Heart right ventricle (tissue), 16 donors: ENCODE data around the gene CFAP61. TPM values are rescaled to one million over a fixed set of nuclear protein-coding genes. Genes with fewer than 3 reads are reported as not detected.

Experiments used
- ATAC-seq, 8 donors: fragments of 200-7000 bp; cut with Tn5 transposase; one replicate each; pipeline ENCODE4 v1.9.1; 2020; ENCODE audit warnings: mild to moderate bottlenecking in 8 of 8, moderate library complexity in 8 of 8, moderate number of reproducible peaks in 1 of 8
- DNase-seq, 2 donors: peaks; one replicate each; pipeline ENCODE4 v3.0.0-alpha.2; 2020
- H3K27ac ChIP-seq, 10 donors: fragments of 200-600 bp; sonication (generic) in 2 of 10; one replicate each; pipeline versions ENCODE4 v1.5.0 to v1.8.0; 2020 to 2022; ENCODE audit warnings: mild to moderate bottlenecking in 3 of 10
- H3K27me3 ChIP-seq, 7 donors: fragments of 200-600 bp; one replicate each; pipeline ENCODE4 v1.8.0; 2021 to 2022; ENCODE audit warnings: mild to moderate bottlenecking in 2 of 7
- H3K36me3 ChIP-seq, 9 donors: fragments of 200-600 bp; sonication (generic) in 1 of 9; one replicate each; pipeline versions ENCODE4 v1.5.0 to v1.8.0; 2020 to 2022; ENCODE audit warnings: mild to moderate bottlenecking in 2 of 9
- H3K4me1 ChIP-seq, 9 donors: fragments of 200-600 bp; sonication (generic) in 1 of 9; one replicate each; pipeline versions ENCODE4 v1.5.0 to v1.8.0; 2020 to 2022; ENCODE audit warnings: mild to moderate bottlenecking in 4 of 9
- H3K4me3 ChIP-seq, 10 donors: fragments of 200-600 bp; sonication (generic) in 2 of 10; one replicate each; pipeline versions ENCODE4 v1.5.0 to v1.8.0; 2020 to 2022; ENCODE audit warnings: mild to moderate bottlenecking in 7 of 10, moderate library complexity in 2 of 10
- H3K9me3 ChIP-seq, 11 donors: fragments of 200-600 bp in 10 of 11; sonication (generic) in 2 of 11; one replicate each; pipeline versions ENCODE4 v1.5.0 to v1.8.0; 2013 to 2022; ENCODE audit warnings: mild to moderate bottlenecking in 2 of 11, control low read depth in 1 of 11, moderate library complexity in 1 of 11
- WGBS, 2 donors: extraction: QIAGEN DNeasy Blood & Tissue Kit; methylation state at CpG; one replicate each; pipeline ENCODE4 v1.1.7; 2013; ENCODE audit warnings: inconsistent platforms in 1 of 2; 5-methylcytosine and 5-hydroxymethylcytosine counted together
- intact Hi-C, 10 donors: fragments of 100-400 bp; cut with DNase I; formaldehyde crosslinking; loops; one replicate each; pipeline versions ENCODE4 v1.11.1 to v1.14.2; 2022
- polyA plus RNA-seq, 2 donors: library from polyadenylated mRNA; stranded (reverse); fragments of 200-250 nt; gene quantifications; one replicate each; pipeline ENCODE4 v1.2.3, GENCODE V29; 2013
- total RNA-seq, 10 donors: library from RNA; stranded (reverse); fragmentation: NEBNext Ultra II Directional in 3 of 10; extraction: Animal tissue kit (Norgen Biotek cat#: 25700) in 3 of 10; gene quantifications; one replicate each; pipeline versions ENCODE4 v1.2.1 to v1.2.4, GENCODE V29; 2021 to 2023
- TF ChIP-seq, protein P1 (sequence below), 9 donors: fragments of 200-600 bp; sonication (generic) in 2 of 9; IDR thresholded peaks; one replicate each; pipeline versions ENCODE4 v1.5.0 to v1.8.0; 2021 to 2022; ENCODE audit warnings: antibody characterized with exemption in 9 of 9, mild to moderate bottlenecking in 5 of 9, moderate library complexity in 1 of 9
- donor health status: Arrhythmogenic right ventricular cardiomyopathy.
- donor health status: ischemic (EF 13 %, LVEDD 7.1; RV severe dilation, severe dysfunction).
- donor health status: healthy with polysubstance abuse.
- donor health status: DM: no; HTN: yes; CAD: no.
- donor health status: DM: no; HTN: no; CAD: no.
- donor health status: ischemic (EF 25% LVEDD 6.9; RV normal size, moderate dysfunction).
- donor health status: ischemic (EF 25% LVEDD 5.7; RV mildly dilated, moderate dysfunction).
- donor health status: healthy.
- donor health status: DM: yes; HTN: yes; CAD: no.
- donor health status: Ischemic cardiomyopathy.
- donor health status: ischemic (EF 35%, LVEDD 5.7; RV mildly dilated, moderate dysfunction).
- donor health status: nonischemic (EF 11% LVEDD 7.7; RV severe dilation, severe dysfunction).
- donor health status: DM: yes; HTN: yes; CAD: no.
- donor health status: PGD.
- donor health status: ischemic (EF 29% LVEDD 5.4; RV normal size, mild dysfunction).
- donor health status: nonischemic (EF 23%, LVEDD 6.1; RV moderate dilation, normal function).

CFAP61 gene
- total and polyA plus RNA-seq, 12 donors = 8.2 to 140 (median 60.6) TPM

DNA sequence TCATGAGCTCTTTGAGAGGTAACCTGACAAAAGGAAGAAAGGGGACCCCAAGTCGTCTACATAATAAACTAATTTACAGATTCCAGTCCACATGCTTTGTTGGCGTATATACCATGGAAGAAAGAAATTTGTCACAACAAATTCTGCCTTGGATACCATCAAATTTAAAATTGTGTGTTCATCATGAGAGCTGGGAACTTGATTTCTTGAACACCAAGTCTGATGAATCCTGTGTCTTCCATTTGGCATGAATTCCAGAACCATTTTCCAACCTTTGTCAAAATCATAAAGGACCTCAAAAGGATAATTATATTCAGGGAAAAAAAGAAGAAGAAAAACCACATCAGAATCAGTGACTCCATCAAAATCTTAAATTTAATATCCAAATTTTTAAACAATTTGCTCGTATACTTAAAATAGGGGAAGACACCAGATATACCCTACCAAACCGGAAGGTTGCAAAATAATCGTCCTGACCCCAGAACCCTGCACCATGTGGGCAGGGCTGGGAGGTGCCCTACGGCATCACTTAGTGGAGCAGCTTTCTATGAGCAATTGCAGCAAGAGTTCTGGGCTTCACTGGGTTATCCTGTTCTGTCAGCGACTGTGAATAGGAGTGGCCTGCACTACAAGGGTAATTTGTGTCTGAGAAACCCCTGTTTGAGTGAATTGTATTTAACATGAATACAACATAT, 241.5 kb downstream of the CFAP61 start:
- ATAC-seq = no peak
- Histone ChIP-seq H3K4me1 (no peaks in the 10 kb centered on the region), H3K27ac (no peak overlapping the region), H3K4me3 (no peak overlapping the region), H3K9me3 (no peaks in the 10 kb centered on the region), H3K36me3 (peaks cover 0 to 12% (median 0%) of the 10 kb centered on the region in 9 donors), H3K27me3 (no peaks in the 10 kb centered on the region)
- no peak for DNase-seq
- WGBS, 2 donors = 79 to 85% methylated on average over 7 of the region's 7 CpGs
- intact Hi-C loops = no loop called here
- TF ChIP-seq, protein P1, sequence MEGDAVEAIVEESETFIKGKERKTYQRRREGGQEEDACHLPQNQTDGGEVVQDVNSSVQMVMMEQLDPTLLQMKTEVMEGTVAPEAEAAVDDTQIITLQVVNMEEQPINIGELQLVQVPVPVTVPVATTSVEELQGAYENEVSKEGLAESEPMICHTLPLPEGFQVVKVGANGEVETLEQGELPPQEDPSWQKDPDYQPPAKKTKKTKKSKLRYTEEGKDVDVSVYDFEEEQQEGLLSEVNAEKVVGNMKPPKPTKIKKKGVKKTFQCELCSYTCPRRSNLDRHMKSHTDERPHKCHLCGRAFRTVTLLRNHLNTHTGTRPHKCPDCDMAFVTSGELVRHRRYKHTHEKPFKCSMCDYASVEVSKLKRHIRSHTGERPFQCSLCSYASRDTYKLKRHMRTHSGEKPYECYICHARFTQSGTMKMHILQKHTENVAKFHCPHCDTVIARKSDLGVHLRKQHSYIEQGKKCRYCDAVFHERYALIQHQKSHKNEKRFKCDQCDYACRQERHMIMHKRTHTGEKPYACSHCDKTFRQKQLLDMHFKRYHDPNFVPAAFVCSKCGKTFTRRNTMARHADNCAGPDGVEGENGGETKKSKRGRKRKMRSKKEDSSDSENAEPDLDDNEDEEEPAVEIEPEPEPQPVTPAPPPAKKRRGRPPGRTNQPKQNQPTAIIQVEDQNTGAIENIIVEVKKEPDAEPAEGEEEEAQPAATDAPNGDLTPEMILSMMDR (IDR thresholded peaks at IDR 0.05) = no peak

DNA sequence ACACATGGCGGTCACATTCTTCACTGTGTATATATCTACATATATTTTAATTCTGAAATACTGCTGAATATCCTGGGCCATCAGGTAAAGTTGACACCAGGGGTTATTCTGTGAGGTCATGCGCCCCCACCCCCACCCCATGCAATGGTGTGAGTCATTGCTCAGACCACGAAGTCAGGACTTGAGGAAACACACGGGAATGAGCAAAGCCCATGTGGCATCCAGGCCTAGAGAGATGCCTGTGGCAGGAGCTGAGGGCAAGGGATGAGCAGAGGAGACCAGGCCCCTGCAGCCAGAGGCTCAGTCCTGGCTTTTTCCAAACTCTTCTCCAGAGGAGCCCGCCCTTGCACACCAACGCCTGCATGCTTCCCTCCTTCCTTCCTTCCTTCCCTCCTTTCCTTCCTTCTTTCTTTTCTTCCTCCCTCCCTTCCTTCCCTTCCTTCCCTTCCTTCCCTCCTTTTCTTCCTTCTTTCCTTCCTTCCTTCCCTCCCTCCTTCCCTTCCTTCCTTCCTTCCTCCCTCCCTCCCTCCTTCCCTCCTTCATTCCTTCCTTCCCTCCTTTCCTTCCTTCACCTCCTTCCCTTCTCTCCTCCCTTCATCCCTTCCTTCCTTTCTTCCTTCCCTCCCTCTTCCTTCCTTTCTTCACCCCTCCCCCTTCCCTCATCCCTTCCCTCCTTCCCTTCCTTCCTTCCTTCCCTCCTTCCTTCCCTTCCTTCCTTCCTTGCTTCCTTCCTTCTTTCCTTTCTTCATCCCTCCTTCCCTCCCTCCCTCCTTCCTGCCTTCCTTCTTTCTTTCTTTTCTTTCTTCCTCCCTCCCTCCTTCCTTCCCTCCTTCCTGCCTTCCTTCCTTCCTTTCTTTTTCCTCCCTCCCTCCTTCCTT, 243.5 kb downstream of the CFAP61 start:
- TF ChIP-seq, protein P1 (IDR thresholded peaks at IDR 0.05) = no peak
- Histone ChIP-seq H3K4me3 (no peak overlapping the region), H3K27ac (no peak overlapping the region), H3K27me3 (no peaks in the 10 kb centered on the region), H3K4me1 (no peaks in the 10 kb centered on the region), H3K9me3 (no peaks in the 10 kb centered on the region), H3K36me3 (peaks cover 0 to 10% (median 0%) of the 10 kb centered on the region in 9 donors)
- no peak for DNase-seq
- no peak for ATAC-seq
- intact Hi-C loops = no loop called here
- WGBS, 2 donors = 84 to 85% methylated on average over 6 of the region's 6 CpGs

DNA sequence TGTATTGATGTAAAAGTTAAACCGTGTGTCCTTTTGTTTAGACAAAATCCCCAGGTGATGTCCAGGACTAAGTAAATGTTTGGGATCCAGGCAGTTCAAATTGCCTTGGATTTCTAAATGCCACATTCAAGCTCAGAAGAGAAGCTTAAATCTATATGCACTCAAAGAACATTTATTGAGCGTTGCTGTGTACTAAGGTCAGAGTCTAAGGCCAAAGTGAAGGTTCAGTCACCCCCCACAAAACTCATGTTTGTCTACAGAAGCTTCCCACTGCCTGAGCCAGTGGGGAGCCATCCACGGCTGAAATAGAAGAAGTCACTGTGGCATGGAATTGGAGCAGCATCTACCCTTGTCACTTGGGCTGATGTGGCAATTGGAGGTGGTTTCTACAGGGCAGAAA, 244.8 kb downstream of the CFAP61 start:
- no peaks in the 10 kb centered on the region for H3K27me3 ChIP-seq
- H3K36me3 ChIP-seq = peaks cover 0 to 10% (median 0%) of the 10 kb centered on the region in 9 donors
- no peak for DNase-seq
- no peaks in the 10 kb centered on the region for H3K9me3 ChIP-seq
- no peak for ATAC-seq
- H3K4me3 ChIP-seq = no peak overlapping the region
- no peak overlapping the region for H3K27ac ChIP-seq
- intact Hi-C loops = no loop called here
- no peaks in the 10 kb centered on the region for H3K4me1 ChIP-seq
- TF ChIP-seq, protein P1 (IDR thresholded peaks at IDR 0.05) = no peak
- 77 to 81% methylated on average over 3 of the region's 3 CpGs for WGBS, 2 donors

DNA sequence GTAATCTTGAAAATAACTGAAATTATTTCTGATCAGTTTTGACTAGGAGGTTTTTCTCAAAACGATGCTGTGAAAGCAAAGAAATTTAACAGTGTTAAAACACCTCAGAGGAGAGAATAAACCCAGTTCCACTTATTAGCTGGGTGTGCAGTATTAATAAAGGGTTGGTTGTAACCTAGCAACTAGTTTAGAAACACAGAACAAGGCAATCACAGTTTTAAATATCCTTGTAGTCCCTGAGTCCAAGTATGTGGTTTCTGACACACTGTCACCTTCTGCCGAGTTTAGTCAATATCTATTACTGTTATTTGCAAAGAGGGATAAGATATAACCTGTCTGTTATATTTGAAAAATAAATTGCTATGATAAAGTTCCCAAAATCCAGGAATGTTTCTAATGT, 245.4 kb downstream of the CFAP61 start:
- Histone ChIP-seq H3K27ac (no peak overlapping the region), H3K36me3 (peaks cover 0 to 10% (median 0%) of the 10 kb centered on the region in 9 donors), H3K9me3 (no peaks in the 10 kb centered on the region), H3K4me1 (no peaks in the 10 kb centered on the region), H3K4me3 (no peak overlapping the region), H3K27me3 (no peaks in the 10 kb centered on the region)
- 58 to 66% methylated on average over 2 of the region's 2 CpGs for WGBS, 2 donors
- intact Hi-C loops = no loop called here
- TF ChIP-seq, protein P1 (IDR thresholded peaks at IDR 0.05) = no peak
- peak in 2 of 8 donors; percentile 68 to 78 for ATAC-seq
- no peak for DNase-seq
